Measurements from ENCODE around the gene RFPL1.
A peak's percentile ranks its signal among the peaks of the same experiment; 100 is the strongest.
"Not testable (repeated sequence)": the region's sequence is repeated elsewhere in the genome, so short reads cannot be mapped to it uniquely, and the experiment has no call there.

The RFPL1 gene

GRCh38 chr22:29489127-29489780 is 50.9 kb downstream of the RFPL1 start:
- TF ChIP-seq, protein P1, sequence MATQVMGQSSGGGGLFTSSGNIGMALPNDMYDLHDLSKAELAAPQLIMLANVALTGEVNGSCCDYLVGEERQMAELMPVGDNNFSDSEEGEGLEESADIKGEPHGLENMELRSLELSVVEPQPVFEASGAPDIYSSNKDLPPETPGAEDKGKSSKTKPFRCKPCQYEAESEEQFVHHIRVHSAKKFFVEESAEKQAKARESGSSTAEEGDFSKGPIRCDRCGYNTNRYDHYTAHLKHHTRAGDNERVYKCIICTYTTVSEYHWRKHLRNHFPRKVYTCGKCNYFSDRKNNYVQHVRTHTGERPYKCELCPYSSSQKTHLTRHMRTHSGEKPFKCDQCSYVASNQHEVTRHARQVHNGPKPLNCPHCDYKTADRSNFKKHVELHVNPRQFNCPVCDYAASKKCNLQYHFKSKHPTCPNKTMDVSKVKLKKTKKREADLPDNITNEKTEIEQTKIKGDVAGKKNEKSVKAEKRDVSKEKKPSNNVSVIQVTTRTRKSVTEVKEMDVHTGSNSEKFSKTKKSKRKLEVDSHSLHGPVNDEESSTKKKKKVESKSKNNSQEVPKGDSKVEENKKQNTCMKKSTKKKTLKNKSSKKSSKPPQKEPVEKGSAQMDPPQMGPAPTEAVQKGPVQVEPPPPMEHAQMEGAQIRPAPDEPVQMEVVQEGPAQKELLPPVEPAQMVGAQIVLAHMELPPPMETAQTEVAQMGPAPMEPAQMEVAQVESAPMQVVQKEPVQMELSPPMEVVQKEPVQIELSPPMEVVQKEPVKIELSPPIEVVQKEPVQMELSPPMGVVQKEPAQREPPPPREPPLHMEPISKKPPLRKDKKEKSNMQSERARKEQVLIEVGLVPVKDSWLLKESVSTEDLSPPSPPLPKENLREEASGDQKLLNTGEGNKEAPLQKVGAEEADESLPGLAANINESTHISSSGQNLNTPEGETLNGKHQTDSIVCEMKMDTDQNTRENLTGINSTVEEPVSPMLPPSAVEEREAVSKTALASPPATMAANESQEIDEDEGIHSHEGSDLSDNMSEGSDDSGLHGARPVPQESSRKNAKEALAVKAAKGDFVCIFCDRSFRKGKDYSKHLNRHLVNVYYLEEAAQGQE (IDR thresholded peaks at IDR 0.05; ENCODE audit: insufficient replicate concordance, low read depth): peak; percentile 34
- H3K27me3 ChIP-seq (ENCODE audit: insufficient read depth, poor library complexity, severe bottlenecking); H3K27ac ChIP-seq (replicated peaks); H3K4me3 ChIP-seq (replicated peaks; ENCODE audit: insufficient read depth, low read length): not testable (repeated sequence)
- DNase-seq (ENCODE audit: low read depth in 1 of 2, low spot score in 1 of 2): peak; percentile 35 to 52

DNA sequence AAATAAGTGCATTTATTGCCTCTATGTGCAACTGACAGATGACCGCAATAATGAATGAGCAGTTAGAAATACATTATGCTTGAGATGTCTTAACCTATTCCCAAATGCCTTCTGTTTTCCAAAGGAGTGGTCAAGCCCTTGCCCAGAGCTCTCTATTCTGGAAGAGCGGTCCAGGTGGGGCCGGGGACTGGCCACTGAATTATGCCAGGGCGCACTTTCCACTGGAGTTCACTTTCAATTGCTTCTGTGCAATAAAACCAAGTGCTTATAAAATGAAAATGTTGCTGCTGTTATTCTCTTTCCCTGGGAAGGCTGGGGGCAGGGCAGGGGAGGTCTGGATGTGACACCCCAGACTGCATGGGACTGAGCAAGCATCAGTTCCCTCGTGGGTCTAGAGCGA is 52.6 kb downstream of the RFPL1 start:
- no peak for TF ChIP-seq SPI1 (IDR thresholded peaks at IDR 0.05; ENCODE audit: borderline replicate concordance, low read depth)
- H3K27me3 ChIP-seq (ENCODE audit: insufficient read depth, poor library complexity, severe bottlenecking): no peaks in the 10 kb centered on the region
- H3K27ac ChIP-seq (replicated peaks): no peak overlapping the region
- H3K4me3 ChIP-seq (replicated peaks; ENCODE audit: insufficient read depth, low read length): no peak overlapping the region
- no peak for DNase-seq (ENCODE audit: low read depth in 1 of 2, low spot score in 1 of 2)

All from HL-60 (cell line).